PC-9 (cell line): ENCODE measurements around the gene C2CD2. TPM values are rescaled to one million over a fixed set of nuclear protein-coding genes. Genes with fewer than 3 reads are reported as not detected.

ENCODE experiments used
- BruUV-seq: library from RNA; stranded (reverse); fragments of 400-500 nt; replicated peaks from 2 replicates; lab custom pipeline; 2021; lab: Mats Ljungman, UMichigan
- CTCF ChIA-PET: fragments of 300-600 bp; sonication (Branson Sonifier 250); formaldehyde crosslinking; loops from one replicate; lab custom pipeline; 2022; ENCODE audit warnings: antibody characterized with exemption; lab: Charles Lee
- POLR2A ChIA-PET: fragments of 300-600 bp; sonication (Branson Sonifier 250); formaldehyde crosslinking; loops from one replicate; lab custom pipeline; 2022; ENCODE audit warnings: antibody characterized with exemption; ENCODE audit not compliant: unreplicated experiment; lab: Charles Lee
- DNase-seq, 2 experiments: peaks; one replicate each; pipeline versions ENCODE4 v3.0.0 to v3.0.0-alpha.2; 2015 to 2022; ENCODE audit warnings: mixed read lengths in 1 of 2
- H2AFZ ChIP-seq: fragments of 200-600 bp; sonication (generic); 2 replicates; pipeline ENCODE4 v1.8.1; 2017; ENCODE audit warnings: antibody characterized with exemption
- H3F3A ChIP-seq: fragments of 200-600 bp; sonication (generic); 2 replicates; pipeline ENCODE4 v1.8.1; 2017; ENCODE audit warnings: antibody characterized with exemption, mild to moderate bottlenecking, low read depth; ENCODE audit not compliant: insufficient read depth
- H3K27ac ChIP-seq: fragments of 200-600 bp; sonication (generic); 2 replicates; pipeline ENCODE4 v1.6.1; 2016; ENCODE audit warnings: mixed run types
- H3K27me3 ChIP-seq: fragments of 200-600 bp; sonication (generic); 2 replicates; pipeline ENCODE4 v1.6.1; 2016; ENCODE audit warnings: low read depth, mixed run types; ENCODE audit not compliant: insufficient read depth
- H3K36me3 ChIP-seq: fragments of 200-600 bp; sonication (generic); 2 replicates; pipeline ENCODE4 v1.6.1; 2016; ENCODE audit warnings: low read depth, mixed run types
- H3K4me1 ChIP-seq: fragments of 200-600 bp; sonication (generic); replicated peaks from 2 replicates; pipeline ENCODE4 v1.6.1; 2016; ENCODE audit warnings: mixed run types; ENCODE audit not compliant: insufficient read depth
- H3K4me2 ChIP-seq: fragments of 200-600 bp; sonication (generic); 2 replicates; pipeline ENCODE4 v1.6.1; 2017; ENCODE audit warnings: mixed run types
- H3K4me3 ChIP-seq: fragments of 200-600 bp; sonication (generic); 2 replicates; pipeline ENCODE4 v1.6.1; 2016; ENCODE audit warnings: mixed run types
- H3K79me2 ChIP-seq: fragments of 200-600 bp; sonication (generic); 2 replicates; pipeline ENCODE4 v1.6.1; 2017; ENCODE audit warnings: low read depth, mixed run types
- H3K9me2 ChIP-seq: fragments of 200-600 bp; sonication (generic); 2 replicates; pipeline ENCODE4 v1.8.1; 2017; ENCODE audit warnings: mild to moderate bottlenecking; ENCODE audit not compliant: insufficient read depth
- H3K9me3 ChIP-seq: fragments of 200-600 bp; sonication (generic); 2 replicates; pipeline ENCODE4 v1.8.1; 2016; ENCODE audit warnings: low read depth; ENCODE audit not compliant: insufficient read depth
- H4K20me1 ChIP-seq: fragments of 200-600 bp; sonication (generic); 2 replicates; pipeline ENCODE4 v1.8.1; 2017; ENCODE audit not compliant: insufficient read depth
- CTCF ChIP-seq: fragments of 200-600 bp; sonication (generic); conservative IDR thresholded peaks from 2 replicates; pipeline ENCODE4 v1.6.1; 2017; ENCODE audit warnings: mixed run types, antibody characterized with exemption, mild to moderate bottlenecking, moderate library complexity
- EZH2 ChIP-seq: fragments of 200-600 bp; sonication (generic); IDR thresholded peaks from 2 replicates; pipeline ENCODE4 v1.8.0; 2017; ENCODE audit warnings: antibody characterized with exemption, low read depth
- intact Hi-C: fragments of 100-400 bp; cut with micrococcal nuclease; formaldehyde crosslinking; loops from one replicate; pipeline ENCODE4 v1.10.0; 2022; ENCODE audit not compliant: unreplicated experiment
- total RNA-seq: library from RNA; stranded (reverse); gene quantifications from 2 replicates; pipeline ENCODE4 v1.2.3, GENCODE V29; 2021

C2CD2 gene
- total RNA-seq, 1 experiment from 2014 or later, result 26.8 TPM

- Histone ChIP-seq H3K36me3 (no peaks in the 10 kb centered on the region), H3K27ac (no peak overlapping the region), H3K27me3 (no peaks in the 10 kb centered on the region), H3F3A (no peaks in the 10 kb centered on the region), H3K79me2 (peaks cover 42% of the 10 kb centered on the region), H2AFZ (no peak overlapping the region), H3K4me1 (no peaks in the 10 kb centered on the region), H3K9me3 (no peaks in the 10 kb centered on the region), H3K9me2 (no peaks in the 10 kb centered on the region), H4K20me1 (0 out of 2 replicates have a peak, but pooled peaks cover 4% of the 10 kb centered on the region), H3K4me3 (no peak overlapping the region), H3K4me2 (no peak overlapping the region)
- BruUV-seq, result no TSS peak
- intact Hi-C loops, result no loop called here
- TF ChIP-seq EZH2 (no peak), CTCF (no peak)
- ChIA-PET POLR2A (interaction anchor here (0.8 kb wide), 1 partner anchor 88 kb away, joined by 11 read pairs; no protein-coding TSS in a partner anchor), CTCF (no interaction called here)
- no peak for DNase-seq
These were observed 10.0 kb downstream of the C2CD2 start for GRCh38 chr21:41943851-41944250.

- H3K27ac ChIP-seq, result no peak overlapping the region
- H4K20me1 ChIP-seq, result 0 out of 2 replicates have a peak, but pooled peaks cover 4% of the 10 kb centered on the region
- CTCF ChIA-PET, result no interaction called here
- peaks cover 31% of the 10 kb centered on the region for H3K79me2 ChIP-seq
- intact Hi-C loops, result no loop called here
- no peaks in the 10 kb centered on the region for H3K9me3 ChIP-seq
- H2AFZ ChIP-seq, result no peak overlapping the region
- no peak for TF ChIP-seq CTCF
- no peak for TF ChIP-seq EZH2
- H3K36me3 ChIP-seq, result no peaks in the 10 kb centered on the region
- H3F3A ChIP-seq, result no peaks in the 10 kb centered on the region
- DNase-seq, result no peak
- POLR2A ChIA-PET, result no interaction called here
- no peaks in the 10 kb centered on the region for H3K27me3 ChIP-seq
- no peak overlapping the region for H3K4me3 ChIP-seq
- H3K4me1 ChIP-seq, result no peaks in the 10 kb centered on the region
- no peak overlapping the region for H3K4me2 ChIP-seq
- no peaks in the 10 kb centered on the region for H3K9me2 ChIP-seq
- BruUV-seq, result no TSS peak
These were observed 11.4 kb downstream of the C2CD2 start for GRCh38 chr21:41942457-41942856.

- Histone ChIP-seq H3K9me3 (no peaks in the 10 kb centered on the region), H3K79me2 (peaks cover 28% of the 10 kb centered on the region), H3K36me3 (no peaks in the 10 kb centered on the region), H3K4me3 (no peak overlapping the region), H3K27ac (no peak overlapping the region), H2AFZ (no peak overlapping the region), H3K4me2 (no peak overlapping the region), H4K20me1 (0 out of 2 replicates have a peak, but pooled peaks cover 4% of the 10 kb centered on the region), H3K9me2 (no peaks in the 10 kb centered on the region), H3K27me3 (no peaks in the 10 kb centered on the region), H3F3A (no peaks in the 10 kb centered on the region), H3K4me1 (no peaks in the 10 kb centered on the region)
- intact Hi-C loops, result no loop called here
- TF ChIP-seq EZH2 (no peak), CTCF (no peak)
- ChIA-PET POLR2A (no interaction called here), CTCF (no interaction called here)
- BruUV-seq, result no TSS peak
- no peak for DNase-seq
These were observed 11.9 kb downstream of the C2CD2 start for GRCh38 chr21:41941941-41942340.
